Fibroblast of lung (primary cell): ENCODE data around the gene SORCS2. TPM values are rescaled to one million over a fixed set of nuclear protein-coding genes. Genes with fewer than 3 reads are reported as not detected.

Source experiments
- DNase-seq, 2 donors: peaks; one replicate each; pipeline versions ENCODE4 v3.0.0 to v3.0.0-alpha.2; 2010; ENCODE audit warnings: low read depth in 2 of 2
- H2AFZ ChIP-seq: 2 replicates; pipeline ENCODE4 v1.5.1; 2012; ENCODE audit warnings: low read length, control low read depth, inconsistent platforms
- H3K27ac ChIP-seq: 2 replicates; pipeline ENCODE4 v1.5.1; 2011; ENCODE audit warnings: low read length, control low read depth; ENCODE audit not compliant: insufficient read depth
- H3K27me3 ChIP-seq: 2 replicates; pipeline ENCODE4 v1.5.1; 2011; ENCODE audit warnings: mild to moderate bottlenecking, low read length; ENCODE audit not compliant: control insufficient read depth, insufficient read depth
- H3K36me3 ChIP-seq: 2 replicates; pipeline ENCODE4 v1.5.1; 2011; ENCODE audit warnings: low read length; ENCODE audit not compliant: control insufficient read depth, insufficient read depth
- H3K4me1 ChIP-seq: 2 replicates; pipeline ENCODE4 v1.5.1; 2011; ENCODE audit warnings: low read length; ENCODE audit not compliant: control insufficient read depth, insufficient read depth; ENCODE audit errors: extremely low read depth
- H3K4me2 ChIP-seq: 2 replicates; pipeline ENCODE4 v1.5.1; 2011; ENCODE audit warnings: low read length, control low read depth; ENCODE audit not compliant: insufficient read depth; ENCODE audit errors: extremely low read depth
- H3K4me3 ChIP-seq, 4 experiments: fragments of 200-600 bp in 1 of 4; sonication (generic) in 1 of 4; replicated peaks in 1 of 4; 2 replicates each; pipeline ENCODE4 v1.5.1; 2011 to 2016; ENCODE audit warnings: low read length in 4 of 4, low read depth in 3 of 4, mild to moderate bottlenecking in 3 of 4, control low read depth in 2 of 4, inconsistent platforms in 1 of 4, mixed read lengths in 1 of 4; ENCODE audit not compliant: insufficient read depth in 1 of 4; ENCODE audit errors: control extremely low read depth in 1 of 4
- H3K79me2 ChIP-seq: 2 replicates; pipeline ENCODE4 v1.5.1; 2012; ENCODE audit warnings: mild to moderate bottlenecking, low read length, inconsistent platforms; ENCODE audit not compliant: control insufficient read depth, insufficient read depth
- H3K9ac ChIP-seq: 2 replicates; pipeline ENCODE4 v1.5.1; 2011; ENCODE audit warnings: mild to moderate bottlenecking, low read length, control low read depth; ENCODE audit not compliant: insufficient read depth
- H3K9me3 ChIP-seq: 2 replicates; pipeline ENCODE4 v1.5.1; 2012; ENCODE audit warnings: low read depth, low read length; ENCODE audit not compliant: control insufficient read depth, insufficient read depth
- H4K20me1 ChIP-seq: 2 replicates; pipeline ENCODE4 v1.5.1; 2011; ENCODE audit warnings: low read length; ENCODE audit not compliant: control insufficient read depth, insufficient read depth; ENCODE audit errors: extremely low read depth
- EZH2 ChIP-seq: IDR thresholded peaks from 2 replicates; pipeline ENCODE4 v1.5.1; 2012; ENCODE audit warnings: low read length, control low read depth, mild to moderate bottlenecking; ENCODE audit errors: missing control alignments
- polyA plus RNA-seq, 2 donors: library from polyadenylated mRNA; depleted of rRNA in 1 of 2; stranded (reverse) in 1 of 2; unstranded in 1 of 2; fragments of >200 nt; gene quantifications; 2 replicates each; pipeline ENCODE4 v1.2.1, GENCODE V29; 2011 to 2012; ENCODE audit warnings: missing spikeins in 1 of 2
- total RNA-seq: library from RNA; depleted of rRNA; stranded (reverse); fragments of >200 nt; gene quantifications from 2 replicates; pipeline ENCODE4 v1.2.1, GENCODE V29; 2014
- TF ChIP-seq, protein P1 (sequence below), 2 donors: IDR thresholded peaks in 1 of 2; conservative IDR thresholded peaks in 1 of 2; 1 replicate in 1 of 2; 2 replicates in 1 of 2; pipeline ENCODE4 v1.5.1; 2011 to 2012; ENCODE audit warnings: low read length in 2 of 2, control low read depth in 1 of 2, inconsistent platforms in 1 of 2, low read depth in 1 of 2, mild to moderate bottlenecking in 1 of 2

SORCS2 gene
- total and polyA plus RNA-seq, 2 donors (not counting 1 experiment from before 2014, with no cell fraction given), result 0.17 to 0.41 TPM

DNA sequence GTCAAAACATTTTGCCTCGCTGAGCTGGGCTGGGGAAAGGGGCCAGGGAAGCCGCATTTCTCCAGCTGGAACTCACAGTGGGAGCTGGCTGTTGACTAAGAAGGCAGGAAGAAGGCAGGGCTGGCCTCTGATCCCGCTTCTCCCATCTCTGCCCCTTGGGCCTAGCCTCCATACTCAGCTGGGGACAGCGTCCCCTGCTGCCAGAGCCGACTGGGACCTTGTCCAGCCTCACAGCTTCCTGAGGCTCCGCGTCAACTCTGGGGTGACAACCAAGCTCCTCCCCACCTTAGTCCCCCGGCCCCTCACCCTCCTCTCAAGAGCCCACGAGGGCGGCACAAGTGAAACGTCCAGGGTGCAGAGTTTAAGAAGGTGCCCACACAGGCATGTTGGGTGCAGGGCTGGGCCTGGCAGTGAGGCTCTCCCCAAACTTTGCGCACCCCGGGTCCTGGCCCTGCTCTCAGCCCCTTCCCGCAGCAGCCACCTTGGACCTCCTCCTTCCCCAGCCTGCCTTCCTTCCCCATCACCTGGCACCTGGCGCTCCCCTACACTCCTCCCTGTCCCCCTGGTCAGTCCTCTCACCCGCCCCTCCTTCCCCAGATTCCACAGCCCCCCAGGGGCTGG is 141.6 kb downstream of the SORCS2 start:
- TF ChIP-seq EZH2, result no peak
- TF ChIP-seq, protein P1, sequence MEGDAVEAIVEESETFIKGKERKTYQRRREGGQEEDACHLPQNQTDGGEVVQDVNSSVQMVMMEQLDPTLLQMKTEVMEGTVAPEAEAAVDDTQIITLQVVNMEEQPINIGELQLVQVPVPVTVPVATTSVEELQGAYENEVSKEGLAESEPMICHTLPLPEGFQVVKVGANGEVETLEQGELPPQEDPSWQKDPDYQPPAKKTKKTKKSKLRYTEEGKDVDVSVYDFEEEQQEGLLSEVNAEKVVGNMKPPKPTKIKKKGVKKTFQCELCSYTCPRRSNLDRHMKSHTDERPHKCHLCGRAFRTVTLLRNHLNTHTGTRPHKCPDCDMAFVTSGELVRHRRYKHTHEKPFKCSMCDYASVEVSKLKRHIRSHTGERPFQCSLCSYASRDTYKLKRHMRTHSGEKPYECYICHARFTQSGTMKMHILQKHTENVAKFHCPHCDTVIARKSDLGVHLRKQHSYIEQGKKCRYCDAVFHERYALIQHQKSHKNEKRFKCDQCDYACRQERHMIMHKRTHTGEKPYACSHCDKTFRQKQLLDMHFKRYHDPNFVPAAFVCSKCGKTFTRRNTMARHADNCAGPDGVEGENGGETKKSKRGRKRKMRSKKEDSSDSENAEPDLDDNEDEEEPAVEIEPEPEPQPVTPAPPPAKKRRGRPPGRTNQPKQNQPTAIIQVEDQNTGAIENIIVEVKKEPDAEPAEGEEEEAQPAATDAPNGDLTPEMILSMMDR (conservative IDR thresholded peaks at IDR 0.05 in 1 of 2, IDR thresholded peaks at IDR 0.05 in 1 of 2; ENCODE audit: low read depth in 1 of 2, low read length in 2 of 2), result peak in 1 of 2 donors; percentile 10

GRCh38 chr4:7334521-7335275 is 142.4 kb downstream of the SORCS2 start:
- H3K9me3 ChIP-seq, result no peaks in the 10 kb centered on the region
- no peaks in the 10 kb centered on the region for H3K79me2 ChIP-seq
- H3K4me2 ChIP-seq, result no peak overlapping the region
- H3K4me1 ChIP-seq, result no peaks in the 10 kb centered on the region
- DNase-seq, result no peak
- H2AFZ ChIP-seq, result no peak overlapping the region
- H4K20me1 ChIP-seq, result no peaks in the 10 kb centered on the region
- TF ChIP-seq, protein P1 (conservative IDR thresholded peaks at IDR 0.05 in 1 of 2, IDR thresholded peaks at IDR 0.05 in 1 of 2; ENCODE audit: low read depth in 1 of 2, low read length in 2 of 2), result no peak
- no peaks in the 10 kb centered on the region for H3K27me3 ChIP-seq
- H3K36me3 ChIP-seq, result no peaks in the 10 kb centered on the region
- H3K9ac ChIP-seq, result no peak overlapping the region
- no peak overlapping the region for H3K4me3 ChIP-seq
- H3K27ac ChIP-seq, result no peak overlapping the region

More for the DNA sequence above, 141.6 kb downstream of the SORCS2 start:
- Histone ChIP-seq H2AFZ (no peak overlapping the region), H3K27ac (no peak overlapping the region), H3K4me1 (no peaks in the 10 kb centered on the region), H3K4me2 (no peak overlapping the region), H4K20me1 (no peaks in the 10 kb centered on the region), H3K4me3 (no peak overlapping the region), H3K27me3 (no peaks in the 10 kb centered on the region), H3K9me3 (no peaks in the 10 kb centered on the region), H3K36me3 (no peaks in the 10 kb centered on the region), H3K79me2 (no peaks in the 10 kb centered on the region), H3K9ac (no peak overlapping the region)
- DNase-seq, result no peak

- Histone ChIP-seq H3K79me2 (no peaks in the 10 kb centered on the region), H3K4me2 (no peak overlapping the region), H4K20me1 (no peaks in the 10 kb centered on the region), H3K27me3 (no peaks in the 10 kb centered on the region), H3K27ac (no peak overlapping the region), H3K9ac (no peak overlapping the region), H3K36me3 (no peaks in the 10 kb centered on the region), H3K4me3 (no peak overlapping the region), H3K9me3 (no peaks in the 10 kb centered on the region), H3K4me1 (no peaks in the 10 kb centered on the region), H2AFZ (no peak overlapping the region)
- TF ChIP-seq, protein P1 (conservative IDR thresholded peaks at IDR 0.05 in 1 of 2, IDR thresholded peaks at IDR 0.05 in 1 of 2; ENCODE audit: low read depth in 1 of 2, low read length in 2 of 2), result peak; percentile 46 to 50
- TF ChIP-seq EZH2, result no peak
- DNase-seq, result peak in 1 of 2 donors; percentile 8
Observed at GRCh38 chr4:7335344-7336066, 143.2 kb downstream of the SORCS2 start.
